Neural crest cell (in vitro differentiated cells): ENCODE measurements around the gene WBP1L. TPM values are rescaled to one million over a fixed set of nuclear protein-coding genes. Genes with fewer than 3 reads are reported as not detected.

Experiments
- DNase-seq: peaks from one replicate; pipeline ENCODE4 v3.0.0; 2021; ENCODE audit warnings: low read depth, mixed read lengths, low spot score
- H3K27ac Mint-ChIP-seq: one replicate; pipeline ENCODE4 v1.8.0; 2021; ENCODE audit warnings: mild to moderate bottlenecking, mixed read lengths; ENCODE audit not compliant: unreplicated experiment
- H3K27me3 Mint-ChIP-seq: 2 replicates; pipeline ENCODE4 v1.8.0; 2021; ENCODE audit warnings: low read depth, mild to moderate bottlenecking, mixed read lengths
- H3K36me3 Mint-ChIP-seq: 2 replicates; pipeline ENCODE4 v1.8.0; 2021; ENCODE audit warnings: low read depth, mild to moderate bottlenecking, mixed read lengths
- H3K4me1 Mint-ChIP-seq: 2 replicates; pipeline ENCODE4 v1.8.0; 2021; ENCODE audit warnings: mixed read lengths
- H3K4me3 Mint-ChIP-seq: one replicate; pipeline ENCODE4 v1.8.0; 2021; ENCODE audit warnings: mild to moderate bottlenecking, mixed read lengths
- H3K9me3 Mint-ChIP-seq: 2 replicates; pipeline ENCODE4 v1.8.0; 2021; ENCODE audit warnings: mixed read lengths
- CTCF ChIP-seq: fragments of 200-600 bp; sonication (generic); conservative IDR thresholded peaks from 2 replicates; pipeline ENCODE4 v1.5.0; 2021; ENCODE audit warnings: antibody characterized with exemption, mild to moderate bottlenecking
- total RNA-seq: library from RNA; stranded (reverse); gene quantifications from 2 replicates; pipeline ENCODE4 v1.2.1, GENCODE V29; 2021

WBP1L gene
- total RNA-seq, 1 donor from 2014 or later = 22.0 TPM

GRCh38 chr10:102813734-102814452 lies 70.1 kb downstream of the WBP1L start:
- no peak overlapping the region for H3K27ac Mint-ChIP-seq
- H3K4me1 Mint-ChIP-seq = peaks cover 20% of the 10 kb centered on the region
- H3K36me3 Mint-ChIP-seq = no peaks in the 10 kb centered on the region

GRCh38 chr10:102814453-102814871 lies 70.7 kb downstream of the WBP1L start:
- H3K4me1 Mint-ChIP-seq = peaks cover 19% of the 10 kb centered on the region
- no peak for DNase-seq
- H3K27ac Mint-ChIP-seq = no peak overlapping the region
- no peaks in the 10 kb centered on the region for H3K9me3 Mint-ChIP-seq
- no peak for TF ChIP-seq CTCF
- H3K27me3 Mint-ChIP-seq = no peaks in the 10 kb centered on the region
- no peak overlapping the region for H3K4me3 Mint-ChIP-seq
- H3K36me3 Mint-ChIP-seq = no peaks in the 10 kb centered on the region

More at GRCh38 chr10:102813734-102814452, 70.1 kb downstream of the WBP1L start:
- no peak for TF ChIP-seq CTCF
- H3K4me3 Mint-ChIP-seq = no peak overlapping the region
- H3K27me3 Mint-ChIP-seq = no peaks in the 10 kb centered on the region
- DNase-seq = no peak
- no peaks in the 10 kb centered on the region for H3K9me3 Mint-ChIP-seq

- H3K36me3 Mint-ChIP-seq = no peaks in the 10 kb centered on the region
- H3K27ac Mint-ChIP-seq = no peak overlapping the region
- peaks cover 19% of the 10 kb centered on the region for H3K4me1 Mint-ChIP-seq
- TF ChIP-seq CTCF = no peak
- no peak for DNase-seq
- H3K27me3 Mint-ChIP-seq = no peaks in the 10 kb centered on the region
- H3K9me3 Mint-ChIP-seq = no peaks in the 10 kb centered on the region
- no peak overlapping the region for H3K4me3 Mint-ChIP-seq
These were observed 71.3 kb downstream of the WBP1L start for GRCh38 chr10:102814873-102815661.

- H3K27ac Mint-ChIP-seq = peak overlapping the region; percentile 70
- no peak for TF ChIP-seq CTCF
- no peaks in the 10 kb centered on the region for H3K9me3 Mint-ChIP-seq
- H3K4me3 Mint-ChIP-seq = no peak overlapping the region
- no peaks in the 10 kb centered on the region for H3K27me3 Mint-ChIP-seq
- no peak for DNase-seq
- H3K4me1 Mint-ChIP-seq = peaks cover 19% of the 10 kb centered on the region
- H3K36me3 Mint-ChIP-seq = no peaks in the 10 kb centered on the region
These were observed 72.2 kb downstream of the WBP1L start for GRCh38 chr10:102815790-102816549.

- Mint-ChIP-seq H3K27me3 (no peaks in the 10 kb centered on the region), H3K4me3 (no peak overlapping the region), H3K4me1 (peaks cover 19% of the 10 kb centered on the region), H3K27ac (no peak overlapping the region), H3K9me3 (no peaks in the 10 kb centered on the region), H3K36me3 (no peaks in the 10 kb centered on the region)
- TF ChIP-seq CTCF = no peak
- no peak for DNase-seq
These were observed 73.4 kb downstream of the WBP1L start for GRCh38 chr10:102817175-102817574.
